GM23248 (cell line): Measurements from ENCODE around the gene YPEL1.

Experiments used
- EZH2 ChIP-seq: fragments of 200-600 bp; sonication (generic); IDR thresholded peaks from 2 replicates; pipeline ENCODE4 v1.6.1; 2018; ENCODE audit warnings: antibody characterized with exemption, mild to moderate bottlenecking; ENCODE audit not compliant: insufficient read depth, poor library complexity, severe bottlenecking
- EZH2phosphoT487 ChIP-seq: fragments of 200-600 bp; sonication (generic); IDR thresholded peaks from 2 replicates; pipeline ENCODE4 v1.6.1; 2018; ENCODE audit warnings: antibody characterized with exemption, moderate library complexity, mild to moderate bottlenecking, low read depth; ENCODE audit not compliant: insufficient read depth

DNA sequence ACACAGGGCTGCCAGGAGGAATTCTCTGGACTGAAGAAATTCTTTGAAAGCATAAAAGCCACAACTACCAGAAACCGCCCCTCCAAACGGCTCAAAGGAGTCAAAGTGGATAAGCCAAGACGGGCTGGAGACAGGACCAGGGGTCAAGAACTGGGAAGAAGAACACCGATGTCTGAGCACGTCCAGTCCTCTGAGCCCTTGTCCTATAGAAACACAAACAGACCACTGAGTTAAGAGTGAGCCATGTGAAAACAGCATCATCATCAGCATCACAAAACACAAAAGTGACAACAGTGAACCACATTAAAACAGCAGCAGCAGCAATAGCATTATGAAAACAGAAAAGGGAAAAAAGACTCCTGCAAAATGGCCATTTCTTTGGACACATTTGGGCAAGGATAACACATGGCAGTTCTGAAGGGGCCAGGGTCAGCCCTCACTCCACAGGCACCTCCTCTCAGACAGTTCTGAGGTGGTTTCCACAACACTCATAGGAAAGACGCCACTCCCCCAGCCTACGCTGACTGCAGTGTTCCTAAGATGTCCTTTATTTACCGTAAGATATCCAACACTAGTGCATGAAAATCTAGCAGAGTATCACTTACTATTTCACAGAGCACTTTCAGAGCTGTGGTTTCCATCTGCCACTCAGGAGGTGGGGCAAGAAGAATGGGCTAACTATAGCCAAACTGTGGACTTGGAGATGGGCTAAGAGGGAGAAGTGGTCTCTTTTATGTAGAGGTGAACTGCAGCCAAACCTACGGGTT lies 28.6 kb upstream of the YPEL1 start:
- TF ChIP-seq EZH2phosphoT487 (no peak), EZH2 (no peak)
